OCI-M2 (cell line): ENCODE measurements around the gene PPP2R5D.

Experiments used
- DNase-seq: peaks from one replicate; lab custom pipeline; 2025; ENCODE audit not compliant: unreplicated experiment; lab: John Stamatoyannopoulos, UW

The PPP2R5D gene

GRCh38 chr6:43053545-43054205 lies 69.3 kb downstream of the PPP2R5D start, which contains the start of gene CUL7:
Gene CUL7 (minus strand): TSS chr6:43053851. CDS start chr6:43052788, 1,063 bp downstream.
- peak; percentile 82 for DNase-seq

- no peak for DNase-seq
Measured at GRCh38 chr6:43054206-43054943, 70.0 kb downstream of the PPP2R5D start.

- no peak for DNase-seq
Measured at GRCh38 chr6:43055966-43056365, 71.6 kb downstream of the PPP2R5D start.

- no peak for DNase-seq
Measured at GRCh38 chr6:43058531-43058930, 74.2 kb downstream of the PPP2R5D start.

GRCh38 chr6:43059168-43060033 lies 75.0 kb downstream of the PPP2R5D start, which contains the start of the genes KLC4 and MRPL2:
Gene KLC4 (plus strand): TSS chr6:43059631. CDS start chr6:43061336, 1,705 bp downstream.
Gene MRPL2 (minus strand): TSS chr6:43059434. CDS start chr6:43059381, 53 bp downstream.
- peak; percentile 92 for DNase-seq

GRCh38 chr6:43060034-43060754 lies 75.8 kb downstream of the PPP2R5D start:
- DNase-seq, result no peak

GRCh38 chr6:43060755-43061633 lies 76.6 kb downstream of the PPP2R5D start:
- DNase-seq, result no peak

- no peak for DNase-seq
Measured at GRCh38 chr6:43061861-43062260, 77.5 kb downstream of the PPP2R5D start.
